PFSK-1 (cell line): ENCODE results near the gene CDKL4.

Experiments used
- POLR2AphosphoS5 ChIP-seq: IDR thresholded peaks from 2 replicates; pipeline ENCODE4 v1.6.1; 2012; ENCODE audit warnings: low read depth, mild to moderate bottlenecking, control low read depth, low read length, moderate library complexity
- SIN3A ChIP-seq: IDR thresholded peaks from 2 replicates; pipeline ENCODE4 v1.6.1; 2012; ENCODE audit warnings: mild to moderate bottlenecking, low read length, moderate library complexity, borderline replicate concordance; ENCODE audit not compliant: insufficient read depth
- TF ChIP-seq, protein P1 (sequence below), 2 experiments: IDR thresholded peaks; 2 replicates each; pipeline versions ENCODE4 v1.6.1 to v1.8.0; 2011 to 2012; ENCODE audit warnings: low read depth in 2 of 2, low read length in 2 of 2, control low read depth in 1 of 2, inconsistent platforms in 1 of 2, mild to moderate bottlenecking in 1 of 2, moderate library complexity in 1 of 2; ENCODE audit not compliant: insufficient read depth in 1 of 2

DNA sequence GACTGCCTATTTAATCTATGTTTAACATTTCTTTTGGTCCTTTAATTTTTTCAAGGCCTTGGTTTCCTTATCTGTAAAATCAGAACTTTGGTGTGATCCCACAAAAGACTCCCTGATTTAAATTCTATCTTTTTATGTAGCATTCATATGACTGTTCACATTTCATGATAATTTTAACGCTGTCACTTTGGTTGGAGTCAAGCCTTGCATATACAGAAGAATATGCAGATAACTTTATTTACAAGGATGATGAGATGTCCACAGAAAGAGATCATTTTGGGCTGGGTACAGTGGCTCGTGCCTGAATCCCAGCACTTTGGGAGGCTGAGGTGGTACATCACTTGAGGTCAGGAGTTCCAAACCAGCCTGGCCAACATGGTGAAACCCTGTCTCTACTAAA, 84.5 kb downstream of the CDKL4 start:
- TF ChIP-seq POLR2AphosphoS5 = no peak
- TF ChIP-seq, protein P1, sequence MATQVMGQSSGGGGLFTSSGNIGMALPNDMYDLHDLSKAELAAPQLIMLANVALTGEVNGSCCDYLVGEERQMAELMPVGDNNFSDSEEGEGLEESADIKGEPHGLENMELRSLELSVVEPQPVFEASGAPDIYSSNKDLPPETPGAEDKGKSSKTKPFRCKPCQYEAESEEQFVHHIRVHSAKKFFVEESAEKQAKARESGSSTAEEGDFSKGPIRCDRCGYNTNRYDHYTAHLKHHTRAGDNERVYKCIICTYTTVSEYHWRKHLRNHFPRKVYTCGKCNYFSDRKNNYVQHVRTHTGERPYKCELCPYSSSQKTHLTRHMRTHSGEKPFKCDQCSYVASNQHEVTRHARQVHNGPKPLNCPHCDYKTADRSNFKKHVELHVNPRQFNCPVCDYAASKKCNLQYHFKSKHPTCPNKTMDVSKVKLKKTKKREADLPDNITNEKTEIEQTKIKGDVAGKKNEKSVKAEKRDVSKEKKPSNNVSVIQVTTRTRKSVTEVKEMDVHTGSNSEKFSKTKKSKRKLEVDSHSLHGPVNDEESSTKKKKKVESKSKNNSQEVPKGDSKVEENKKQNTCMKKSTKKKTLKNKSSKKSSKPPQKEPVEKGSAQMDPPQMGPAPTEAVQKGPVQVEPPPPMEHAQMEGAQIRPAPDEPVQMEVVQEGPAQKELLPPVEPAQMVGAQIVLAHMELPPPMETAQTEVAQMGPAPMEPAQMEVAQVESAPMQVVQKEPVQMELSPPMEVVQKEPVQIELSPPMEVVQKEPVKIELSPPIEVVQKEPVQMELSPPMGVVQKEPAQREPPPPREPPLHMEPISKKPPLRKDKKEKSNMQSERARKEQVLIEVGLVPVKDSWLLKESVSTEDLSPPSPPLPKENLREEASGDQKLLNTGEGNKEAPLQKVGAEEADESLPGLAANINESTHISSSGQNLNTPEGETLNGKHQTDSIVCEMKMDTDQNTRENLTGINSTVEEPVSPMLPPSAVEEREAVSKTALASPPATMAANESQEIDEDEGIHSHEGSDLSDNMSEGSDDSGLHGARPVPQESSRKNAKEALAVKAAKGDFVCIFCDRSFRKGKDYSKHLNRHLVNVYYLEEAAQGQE (IDR thresholded peaks at IDR 0.05; ENCODE audit: insufficient read depth in 1 of 2, low read depth in 2 of 2, low read length in 2 of 2) = no peak
- TF ChIP-seq SIN3A = no peak
